ENCODE results near the gene NINL. TPM values are rescaled to one million over a fixed set of nuclear protein-coding genes. Genes with fewer than 3 reads are reported as not detected.

Gene NINL
- total and polyA plus RNA-seq, 2 of the 8 experiments (the other 6 are each of a cell fraction or from before 2014, with no cell fraction given), result 15.3 to 30.0 TPM

GRCh38 chr20:25466846-25467245 lies 118.5 kb downstream of the NINL start:
- no peak for FAIRE-seq
- no peak overlapping the region for H3K23ac ChIP-seq (ENCODE audit: insufficient read length)
- no peak overlapping the region for H4K91ac ChIP-seq (replicated peaks; ENCODE audit: insufficient read length, low read length)
- H3K4me2 ChIP-seq (ENCODE audit: insufficient read depth in 1 of 2, low read depth in 2 of 2, low read length in 2 of 2), result no peak overlapping the region
- no peaks in the 10 kb centered on the region for H3K23me2 ChIP-seq (ENCODE audit: low read depth, low read length)
- H3K27me3 ChIP-seq (replicated peaks in 1 of 4; ENCODE audit: control insufficient read depth in 3 of 4, extremely low read depth in 1 of 4, insufficient read depth in 3 of 4, low read length in 3 of 4), result no peaks in the 10 kb centered on the region
- no peak overlapping the region for H4K8ac ChIP-seq (ENCODE audit: extremely low read depth, insufficient read depth, low read length)
- no peak overlapping the region for H2AK5ac ChIP-seq (ENCODE audit: low read depth, low read length)
- POLR2A ChIA-PET (ENCODE audit: partially characterized antibody), result interaction anchor here (0.8 kb wide), 1 partner anchor 118 kb away, joined by 3 read pairs; no protein-coding TSS in a partner anchor
- DNase-seq (ENCODE audit: low read depth in 1 of 2, low spot score in 2 of 2), result no peak
- H3K14ac ChIP-seq (ENCODE audit: insufficient read length), result no peak overlapping the region
- no peak overlapping the region for H3K56ac ChIP-seq (replicated peaks; ENCODE audit: insufficient read length, low read depth, low read length)
- no peak overlapping the region for H3K4ac ChIP-seq (replicated peaks; ENCODE audit: insufficient read length, low read depth, low read length)
- H3K18ac ChIP-seq (ENCODE audit: extremely low read depth, low read length), result no peak overlapping the region
- TF ChIP-seq CTBP2 (IDR thresholded peaks at IDR 0.05; ENCODE audit: borderline replicate concordance, insufficient read depth, insufficient read length, low read length) (no peak), TEAD4 (IDR thresholded peaks at IDR 0.05; ENCODE audit: low read depth, low read length) (no peak), KDM1A (IDR thresholded peaks at IDR 0.05; ENCODE audit: borderline replicate concordance, low read length) (no peak), SAP30 (IDR thresholded peaks at IDR 0.05; ENCODE audit: insufficient read depth, insufficient replicate concordance, low read length) (no peak), CREB1 (IDR thresholded peaks at IDR 0.05) (no peak), TAF1 (IDR thresholded peaks at IDR 0.05; ENCODE audit: low read depth, low read length) (no peak), SRF (IDR thresholded peaks at IDR 0.05; ENCODE audit: low read depth, low read length) (no peak), POU5F1 (IDR thresholded peaks at IDR 0.05; ENCODE audit: low read depth, low read length) (no peak)
- no peaks in the 10 kb centered on the region; a peak in 2 of 7 replicates for H3K4me1 ChIP-seq (replicated peaks in 1 of 4; ENCODE audit: control insufficient read depth in 3 of 4, insufficient read depth in 4 of 4, low read length in 3 of 4)
- H3K36me3 ChIP-seq (ENCODE audit: control insufficient read depth in 2 of 4, insufficient read depth in 4 of 4, low read length in 3 of 4), result peaks cover 0 to 24% (median 11%) of the 10 kb centered on the region in 4 experiments; a peak in 5 of 8 replicates
- H3K9ac ChIP-seq (replicated peaks in 1 of 4; ENCODE audit: extremely low read depth in 1 of 4, low read depth in 3 of 4, low read length in 3 of 4), result no peak overlapping the region
- H2BK120ac ChIP-seq (replicated peaks; ENCODE audit: low read depth, low read length), result no peak overlapping the region
- H2BK5ac ChIP-seq (ENCODE audit: low read depth, low read length), result no peak overlapping the region
- H3K27ac ChIP-seq (ENCODE audit: low read depth, low read length), result no peak overlapping the region
- H2BK15ac ChIP-seq (ENCODE audit: low read length), result no peak overlapping the region
- H2BK12ac ChIP-seq (ENCODE audit: low read depth, low read length), result no peak overlapping the region
- no peaks in the 10 kb centered on the region for H3K79me1 ChIP-seq (ENCODE audit: low read depth, low read length)
- CTCF ChIA-PET (ENCODE audit: partially characterized antibody), result interaction anchor here (1.0 kb wide), 1 partner anchor 48 kb away, joined by 3 read pairs; no protein-coding TSS in a partner anchor
- H4K5ac ChIP-seq (ENCODE audit: insufficient read length, low read depth, low read length), result no peak overlapping the region
- peaks cover 0 to 3% of the 10 kb centered on the region in 2 experiments for H4K20me1 ChIP-seq (replicated peaks in 1 of 2; ENCODE audit: control insufficient read depth in 1 of 2, insufficient read depth in 2 of 2, low read length in 2 of 2)
- 96% methylated on average over 7 of the region's 7 CpGs; no CpG with 5 or more reads in 1 of the 2 experiments for WGBS, 2 experiments (ENCODE audit: extremely low coverage in 1 of 2, insufficient coverage in 1 of 2, insufficient read length in 1 of 2, insufficient replicate concordance in 2 of 2, low coverage in 1 of 2, low lambda C conversion rate in 2 of 2, missing lambda C conversion rate in 1 of 2)
- H3K79me2 ChIP-seq (ENCODE audit: control insufficient read depth in 1 of 2, insufficient read depth in 2 of 2, low read length in 2 of 2), result no peaks in the 10 kb centered on the region
- H3K9me3 ChIP-seq (ENCODE audit: insufficient read depth in 2 of 2, low read depth in 1 of 2, low read length in 1 of 2), result no peaks in the 10 kb centered on the region
- no peak overlapping the region for H2AFZ ChIP-seq (ENCODE audit: low read length)
- no peak overlapping the region for H3K4me3 ChIP-seq (ENCODE audit: extremely low read depth in 1 of 4, insufficient read depth in 2 of 4, low read depth in 3 of 4, low read length in 4 of 4)
- H2BK20ac ChIP-seq (ENCODE audit: low read length), result no peak overlapping the region
